Endothelial cell of umbilical vein (primary cell): ENCODE results near the gene FAR1.

ENCODE experiments used
- JUN ChIP-seq: IDR thresholded peaks from 2 replicates; pipeline ENCODE4 v1.6.1; 2011; ENCODE audit warnings: borderline replicate concordance, low read depth; ENCODE audit not compliant: insufficient read length, insufficient read depth
- MAX ChIP-seq: IDR thresholded peaks from 2 replicates; pipeline ENCODE4 v1.6.1; 2011; ENCODE audit not compliant: insufficient read depth, insufficient read length
- POLR2A ChIP-seq: IDR thresholded peaks from 2 replicates; pipeline ENCODE4 v1.6.1; 2012; ENCODE audit warnings: low read depth, mild to moderate bottlenecking, control low read depth, low read length
- TF ChIP-seq, protein P1 (sequence below), 2 donors: IDR thresholded peaks; 1 replicate in 1 of 2; 2 replicates in 1 of 2; pipeline ENCODE4 v1.5.1; 2011; ENCODE audit warnings: low read length in 2 of 2, mild to moderate bottlenecking in 2 of 2, moderate library complexity in 2 of 2, control low read depth in 1 of 2, inconsistent platforms in 1 of 2, low read depth in 1 of 2; ENCODE audit not compliant: insufficient read depth in 1 of 2; ENCODE audit errors: extremely low read depth in 1 of 2

GRCh38 chr11:13676576-13676975 lies 8.1 kb downstream of the FAR1 start:
- TF ChIP-seq JUN (no peak), POLR2A (no peak), MAX (no peak)
- TF ChIP-seq, protein P1, sequence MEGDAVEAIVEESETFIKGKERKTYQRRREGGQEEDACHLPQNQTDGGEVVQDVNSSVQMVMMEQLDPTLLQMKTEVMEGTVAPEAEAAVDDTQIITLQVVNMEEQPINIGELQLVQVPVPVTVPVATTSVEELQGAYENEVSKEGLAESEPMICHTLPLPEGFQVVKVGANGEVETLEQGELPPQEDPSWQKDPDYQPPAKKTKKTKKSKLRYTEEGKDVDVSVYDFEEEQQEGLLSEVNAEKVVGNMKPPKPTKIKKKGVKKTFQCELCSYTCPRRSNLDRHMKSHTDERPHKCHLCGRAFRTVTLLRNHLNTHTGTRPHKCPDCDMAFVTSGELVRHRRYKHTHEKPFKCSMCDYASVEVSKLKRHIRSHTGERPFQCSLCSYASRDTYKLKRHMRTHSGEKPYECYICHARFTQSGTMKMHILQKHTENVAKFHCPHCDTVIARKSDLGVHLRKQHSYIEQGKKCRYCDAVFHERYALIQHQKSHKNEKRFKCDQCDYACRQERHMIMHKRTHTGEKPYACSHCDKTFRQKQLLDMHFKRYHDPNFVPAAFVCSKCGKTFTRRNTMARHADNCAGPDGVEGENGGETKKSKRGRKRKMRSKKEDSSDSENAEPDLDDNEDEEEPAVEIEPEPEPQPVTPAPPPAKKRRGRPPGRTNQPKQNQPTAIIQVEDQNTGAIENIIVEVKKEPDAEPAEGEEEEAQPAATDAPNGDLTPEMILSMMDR (IDR thresholded peaks at IDR 0.05; ENCODE audit: extremely low read depth in 1 of 2, insufficient read depth in 1 of 2, low read depth in 1 of 2, low read length in 2 of 2), result no peak
